Activated CD8-positive, alpha-beta memory T cell treated with anti-CD3 and anti-CD28 coated beads, Interleukin-2, amount 50 U/mL, for 24 hours (primary cell): ENCODE results near the gene HDAC10.

Experiments
- DNase-seq: peaks from one replicate; pipeline ENCODE4 v3.0.0-alpha.2; 2020; ENCODE audit errors: extremely low read depth

Gene HDAC10

DNA sequence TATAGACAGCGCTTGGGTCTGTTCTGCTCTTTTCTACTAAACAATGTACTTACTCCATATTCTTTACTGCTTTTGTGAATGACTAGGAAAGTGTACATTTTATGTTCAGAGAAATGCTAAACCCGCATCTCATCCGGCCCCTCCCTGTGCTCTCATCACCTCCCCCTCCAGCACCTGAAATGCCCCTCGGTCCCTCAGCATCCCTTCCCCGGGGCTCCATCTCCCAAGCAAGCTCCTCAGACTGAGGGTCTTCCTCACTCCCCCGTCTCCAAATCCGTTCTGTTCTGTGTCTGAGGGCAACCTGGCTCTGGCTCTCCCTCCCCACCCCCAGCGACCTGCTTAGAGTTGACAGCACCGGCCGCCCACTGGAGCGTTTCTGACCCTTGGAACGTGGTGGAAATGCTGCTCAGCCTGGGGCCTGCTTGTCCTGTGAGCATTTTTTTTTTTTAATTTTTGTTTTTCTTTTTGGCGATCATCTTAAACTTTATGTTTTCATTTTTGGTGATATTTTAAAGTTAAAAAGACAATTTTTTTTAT is 48.9 kb downstream of the HDAC10 start:
- no peak for DNase-seq

DNA sequence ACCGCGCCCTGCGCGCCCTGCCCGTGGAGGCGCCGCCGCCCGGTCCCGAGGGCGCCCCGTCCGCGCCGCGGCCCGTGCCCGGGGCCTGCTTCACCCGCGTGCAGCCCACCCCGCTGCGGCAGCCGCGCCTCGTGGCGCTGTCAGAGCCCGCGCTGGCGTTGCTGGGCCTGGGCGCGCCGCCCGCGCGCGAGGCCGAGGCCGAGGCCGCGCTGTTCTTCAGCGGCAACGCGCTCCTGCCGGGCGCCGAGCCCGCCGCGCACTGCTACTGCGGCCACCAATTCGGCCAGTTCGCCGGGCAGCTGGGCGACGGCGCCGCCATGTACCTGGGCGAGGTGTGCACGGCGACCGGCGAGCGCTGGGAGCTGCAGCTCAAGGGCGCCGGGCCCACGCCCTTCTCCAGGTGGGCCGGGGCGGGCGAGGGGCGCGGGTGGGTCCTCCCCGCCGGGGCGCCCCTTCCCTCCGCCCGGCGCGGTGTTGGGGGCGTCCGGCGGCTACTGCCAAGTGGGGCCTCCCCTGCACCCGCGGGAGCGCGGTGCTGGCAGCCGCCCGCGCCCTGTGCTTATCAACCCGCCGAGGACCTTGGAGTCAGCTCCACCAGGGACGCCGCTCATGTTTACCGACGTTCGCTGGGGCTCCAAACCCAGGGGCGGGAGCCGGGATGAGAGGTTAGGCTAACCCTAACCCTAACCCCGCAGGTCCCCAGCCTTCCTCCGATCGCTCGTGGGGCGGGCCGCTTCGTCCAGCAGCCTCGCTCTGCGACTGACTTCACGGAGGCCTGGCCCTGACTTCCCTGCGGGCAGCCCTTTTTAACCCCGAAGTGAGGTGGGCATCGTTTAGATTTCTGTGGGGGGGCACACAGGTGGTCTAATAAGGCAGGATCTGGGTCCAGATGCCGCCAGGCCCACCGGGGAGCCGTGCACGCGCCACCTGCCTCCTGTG is 49.6 kb downstream of the HDAC10 start:
- DNase-seq = no peak

DNA sequence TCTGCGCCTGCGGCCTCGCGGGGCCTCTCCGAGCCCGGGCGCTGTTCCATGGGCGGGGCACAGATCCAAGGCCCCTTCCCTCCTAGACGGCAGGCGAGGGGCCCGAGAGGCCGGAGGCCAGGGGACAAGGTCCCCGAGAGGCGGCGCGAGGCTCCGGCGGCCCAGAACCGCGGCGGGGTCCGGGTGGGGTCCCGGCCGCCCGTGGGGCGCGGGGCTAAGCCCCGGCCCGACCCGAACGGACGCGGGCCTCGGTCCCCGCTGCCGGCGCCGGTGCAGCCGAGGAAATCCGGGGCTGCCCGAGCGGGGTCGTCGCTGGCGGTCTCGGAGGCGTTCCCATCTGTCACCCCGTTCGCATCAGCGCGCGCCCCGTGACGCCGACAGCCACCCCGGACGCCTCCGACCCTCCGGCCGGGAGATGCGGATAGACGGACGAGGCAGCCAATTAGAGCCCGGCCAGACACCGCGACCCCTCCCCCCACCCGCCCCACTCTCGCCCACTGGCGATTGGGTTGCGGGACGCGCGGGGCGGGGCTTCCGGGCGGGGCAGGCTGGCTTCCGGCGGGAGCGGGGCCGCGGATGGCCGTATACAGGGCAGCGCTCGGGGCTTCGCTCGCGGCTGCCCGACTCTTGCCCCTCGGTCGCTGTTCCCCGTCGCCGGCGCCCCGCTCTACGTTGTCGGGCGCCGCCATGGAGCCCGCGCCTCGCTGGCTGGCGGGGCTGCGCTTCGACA is 50.4 kb downstream of the HDAC10 start, which contains the start of gene SELENOO:
Gene SELENOO, plus strand, starts transcription at position 551 of the 730 bp plus-strand sequence. Its CDS starts 26 bp downstream, at position 577.
- DNase-seq = peak; percentile 69

DNA sequence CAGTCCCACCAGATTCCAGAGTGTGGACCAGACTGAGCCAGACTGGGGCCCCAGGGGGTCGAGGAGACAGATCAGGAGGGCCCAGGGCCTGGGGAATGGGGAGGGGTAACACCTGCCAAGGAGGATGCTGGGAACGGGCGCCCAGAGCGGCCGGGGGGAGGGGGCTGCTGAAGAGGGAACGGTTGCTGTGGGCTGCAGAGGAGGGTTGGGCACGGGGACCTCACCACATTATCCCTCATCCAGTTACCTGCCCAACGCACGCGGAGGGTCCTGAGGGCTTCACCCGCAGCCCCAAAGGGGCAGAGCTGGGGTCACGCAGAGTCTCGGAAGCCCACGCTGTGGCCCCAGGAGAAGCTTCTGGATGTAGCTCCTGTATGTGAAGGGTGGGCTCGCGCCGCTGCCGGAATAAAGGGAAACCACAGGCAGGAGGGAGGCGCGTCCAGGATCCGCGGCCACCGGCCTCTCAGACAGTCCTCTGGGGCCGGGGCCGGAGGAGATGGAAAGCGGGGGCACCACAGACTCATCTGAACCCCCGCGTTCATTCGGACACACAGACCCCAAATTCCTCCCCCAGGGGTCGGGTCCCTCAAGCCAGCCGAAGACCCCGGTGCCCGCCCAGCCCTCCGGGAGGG is 51.1 kb downstream of the HDAC10 start:
- DNase-seq = no peak

DNA sequence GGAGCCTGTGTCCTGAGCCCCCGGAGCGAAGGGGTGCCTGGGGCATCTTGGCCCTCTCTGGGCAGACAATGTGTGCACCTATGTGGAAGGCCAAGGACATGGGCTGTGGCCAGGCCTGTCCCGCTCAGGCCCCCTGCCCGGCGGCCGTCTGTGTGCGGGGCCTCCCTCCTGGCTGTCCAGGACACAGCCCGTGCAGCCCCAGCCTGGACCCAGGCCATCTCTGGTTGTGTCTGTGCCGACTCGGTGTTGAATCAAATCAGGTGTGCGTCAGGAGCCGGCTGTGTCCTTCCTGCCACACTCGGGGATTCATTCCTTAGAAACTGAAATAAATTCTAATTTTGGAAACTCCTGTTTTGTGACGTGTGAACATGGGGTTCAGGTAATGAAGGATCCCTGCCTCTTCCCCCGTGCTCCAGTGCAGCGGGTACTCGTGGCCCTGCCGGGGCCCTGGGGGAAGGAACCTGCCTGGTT is 51.8 kb downstream of the HDAC10 start:
- no peak for DNase-seq

DNA sequence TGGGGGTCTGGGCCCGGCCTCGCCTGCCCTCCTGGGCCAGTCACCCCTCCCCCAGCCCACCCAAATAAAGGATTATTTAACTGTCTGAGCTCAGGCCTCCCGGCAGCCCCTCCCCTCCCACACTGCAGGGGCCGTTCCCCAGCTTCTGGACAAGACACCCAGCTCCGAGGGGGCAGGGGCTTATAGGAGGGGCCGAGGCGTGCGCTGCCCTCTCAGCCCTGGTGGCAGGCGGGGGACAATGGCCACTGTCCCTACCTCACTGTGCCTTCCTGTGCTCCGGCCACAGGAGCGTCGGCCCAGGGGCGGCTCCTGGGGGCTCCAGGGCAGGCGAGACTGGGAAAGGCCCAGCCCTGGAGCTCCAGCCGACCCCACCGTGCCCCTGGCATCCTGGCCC is 52.4 kb downstream of the HDAC10 start:
- DNase-seq = no peak

DNA sequence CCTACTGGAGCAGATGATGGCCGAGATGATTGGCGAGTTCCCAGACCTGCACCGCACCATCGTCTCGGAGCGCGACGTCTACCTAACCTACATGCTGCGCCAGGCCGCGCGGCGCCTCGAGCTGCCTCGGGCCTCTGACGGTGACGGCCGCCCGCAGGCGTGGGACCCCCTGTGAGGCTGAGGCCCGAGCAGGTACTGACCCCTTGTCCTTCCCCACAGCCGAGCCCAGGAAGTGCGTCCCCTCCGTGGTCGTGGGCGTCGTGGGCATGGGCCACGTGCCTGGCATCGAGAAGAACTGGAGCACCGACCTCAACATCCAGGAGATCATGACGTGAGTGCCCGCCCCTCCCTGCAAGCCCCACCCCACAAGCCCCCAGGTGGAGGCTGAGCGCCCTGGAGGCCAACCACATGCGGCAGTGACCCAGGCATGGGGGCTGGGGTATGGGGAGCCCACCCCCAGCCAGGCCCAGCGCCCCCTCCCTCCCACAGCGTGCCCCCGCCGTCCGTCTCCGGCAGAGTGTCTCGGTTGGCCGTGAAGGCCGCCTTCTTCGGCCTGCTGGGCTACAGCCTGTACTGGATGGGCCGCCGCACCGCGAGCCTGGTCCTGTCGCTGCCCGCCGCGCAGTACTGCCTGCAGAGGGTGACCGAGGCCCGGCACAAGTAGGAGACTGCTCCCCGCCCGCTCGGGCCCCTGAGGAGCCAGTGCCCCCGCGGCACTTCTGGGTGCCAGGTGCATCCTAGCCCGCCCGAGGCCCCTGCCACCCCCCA is 53.0 kb downstream of the HDAC10 start:
- no peak for DNase-seq

DNA sequence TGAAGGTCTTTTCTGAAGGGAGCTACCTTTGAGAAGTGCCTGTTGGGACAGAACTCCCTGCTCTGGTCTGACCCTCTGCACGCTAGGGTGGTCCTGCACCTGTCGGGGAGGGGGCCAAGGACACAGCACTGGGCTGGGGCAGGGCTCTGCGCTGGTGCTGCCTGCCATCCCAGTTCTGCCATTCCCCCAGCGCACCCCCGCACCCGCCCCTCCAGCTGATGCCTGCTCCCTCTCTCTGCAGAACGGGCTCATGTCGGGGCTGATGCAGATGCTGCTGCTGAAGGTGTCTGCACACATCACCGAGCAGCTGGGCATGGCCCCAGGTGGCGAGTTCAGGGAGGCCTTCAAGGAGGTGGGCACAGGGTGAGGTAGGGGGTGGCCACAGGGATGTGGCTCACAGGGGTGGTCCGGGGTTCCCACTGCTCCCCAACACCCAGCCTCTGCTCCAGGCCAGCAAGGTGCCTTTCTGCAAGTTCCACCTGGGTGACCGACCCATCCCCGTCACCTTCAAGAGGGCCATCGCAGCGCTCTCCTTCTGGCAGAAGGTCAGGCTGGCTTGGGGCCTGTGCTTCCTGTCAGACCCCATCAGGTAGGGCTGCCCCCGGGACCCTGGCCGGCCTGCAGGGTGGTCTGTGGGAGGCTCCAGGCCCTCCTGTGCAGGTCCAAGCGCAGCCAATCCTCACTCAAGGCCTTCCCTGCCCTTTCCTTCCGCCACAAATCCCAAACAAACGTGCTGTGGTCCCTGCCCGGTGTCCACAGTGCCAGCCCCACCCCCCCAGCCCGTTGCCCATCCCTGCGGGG is 53.9 kb downstream of the HDAC10 start:
- DNase-seq = no peak

DNA sequence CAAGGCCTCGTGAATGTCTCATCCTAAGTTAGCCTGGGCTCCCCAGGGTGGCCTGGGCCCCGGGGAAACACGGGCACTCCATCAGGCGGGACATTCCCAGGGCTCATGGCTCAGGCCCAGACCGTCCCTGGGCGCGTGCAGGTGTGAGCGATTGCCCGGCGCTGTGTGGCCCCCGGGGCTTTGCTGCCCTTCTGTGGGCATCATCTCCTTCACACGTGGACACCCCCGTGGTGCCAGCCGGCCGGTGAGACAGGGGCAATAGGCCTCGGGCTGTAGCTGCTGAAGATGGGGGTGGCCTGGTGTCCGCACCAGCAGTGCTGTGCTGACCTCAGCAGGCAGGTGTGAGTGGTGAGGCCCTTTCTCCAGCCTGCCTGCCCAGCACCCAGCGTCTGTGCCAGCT is 54.8 kb downstream of the HDAC10 start:
- no peak for DNase-seq
